Astrocyte (in vitro differentiated cells and primary cell): ENCODE results near the gene SVIL. TPM values are rescaled to one million over a fixed set of nuclear protein-coding genes. Genes with fewer than 3 reads are reported as not detected.
"Not testable (repeated sequence)": the region's sequence is repeated elsewhere in the genome, so short reads cannot be mapped to it uniquely, and the experiment has no call there.

Source experiments
- DNase-seq: peaks from one replicate; pipeline ENCODE4 v3.0.0-alpha.2; 2010; ENCODE audit warnings: low read depth
- FAIRE-seq: peaks from 2 replicates; lab custom pipeline; 2011; peaks lifted over from hg19 to GRCh38; lab: Jason Lieb, UNC
- H2AFZ ChIP-seq: 2 replicates; pipeline ENCODE4 v1.6.0; 2012; ENCODE audit warnings: low read depth, low read length, inconsistent platforms
- H3K27ac ChIP-seq: 2 replicates; pipeline ENCODE4 v1.5.1; 2011; ENCODE audit warnings: low read depth, low read length, inconsistent platforms
- H3K27me3 ChIP-seq: 2 replicates; pipeline ENCODE4 v1.6.0; 2011; ENCODE audit warnings: low read length, inconsistent platforms; ENCODE audit not compliant: insufficient read depth
- H3K36me3 ChIP-seq: 2 replicates; pipeline ENCODE4 v1.5.1; 2011; ENCODE audit warnings: low read length, inconsistent platforms; ENCODE audit not compliant: insufficient read depth
- H3K4me1 ChIP-seq: 2 replicates; pipeline ENCODE4 v1.5.1; 2011; ENCODE audit warnings: low read length, inconsistent platforms; ENCODE audit not compliant: insufficient read depth
- H3K4me2 ChIP-seq: 2 replicates; pipeline ENCODE4 v1.6.0; 2012; ENCODE audit warnings: low read length, inconsistent platforms
- H3K4me3 ChIP-seq: 2 replicates; pipeline ENCODE4 v1.5.1; 2011; ENCODE audit warnings: low read depth, mild to moderate bottlenecking, low read length, inconsistent platforms; ENCODE audit not compliant: insufficient read depth
- H3K79me2 ChIP-seq: 2 replicates; pipeline ENCODE4 v1.6.0; 2012; ENCODE audit warnings: mild to moderate bottlenecking, low read length, inconsistent platforms; ENCODE audit not compliant: insufficient read depth
- H3K9ac ChIP-seq: 2 replicates; pipeline ENCODE4 v1.6.0; 2012; ENCODE audit warnings: mild to moderate bottlenecking, low read length, inconsistent platforms
- H3K9me3 ChIP-seq: 2 replicates; pipeline ENCODE4 v1.5.1; 2012; ENCODE audit warnings: low read depth, mild to moderate bottlenecking, low read length, inconsistent platforms; ENCODE audit not compliant: insufficient read depth
- H4K20me1 ChIP-seq: 2 replicates; pipeline ENCODE4 v1.6.0; 2012; ENCODE audit warnings: low read length, inconsistent platforms; ENCODE audit not compliant: insufficient read depth
- H3K27ac Mint-ChIP-seq: one replicate; pipeline ENCODE4 v1.8.0; 2021; ENCODE audit warnings: mild to moderate bottlenecking, mixed read lengths; ENCODE audit not compliant: unreplicated experiment
- H3K27me3 Mint-ChIP-seq: one replicate; pipeline ENCODE4 v1.8.0; 2021; ENCODE audit warnings: low read depth, mixed read lengths; ENCODE audit not compliant: unreplicated experiment
- H3K36me3 Mint-ChIP-seq: one replicate; pipeline ENCODE4 v1.8.0; 2021; ENCODE audit warnings: low read depth, mixed read lengths; ENCODE audit not compliant: unreplicated experiment
- H3K4me1 Mint-ChIP-seq: one replicate; pipeline ENCODE4 v1.8.0; 2021; ENCODE audit warnings: low read depth, mixed read lengths; ENCODE audit not compliant: unreplicated experiment
- H3K4me3 Mint-ChIP-seq: one replicate; pipeline ENCODE4 v1.8.0; 2021; ENCODE audit warnings: mild to moderate bottlenecking, moderate library complexity, mixed read lengths; ENCODE audit not compliant: unreplicated experiment
- H3K9me3 Mint-ChIP-seq: one replicate; pipeline ENCODE4 v1.8.0; 2021; ENCODE audit warnings: mild to moderate bottlenecking, mixed read lengths; ENCODE audit not compliant: unreplicated experiment
- CTCF ChIP-seq: IDR thresholded peaks from 2 replicates; pipeline ENCODE4 v1.5.1; 2011; ENCODE audit warnings: low read depth, mild to moderate bottlenecking, inconsistent platforms, low read length, moderate library complexity; ENCODE audit not compliant: insufficient read depth
- EZH2 ChIP-seq: IDR thresholded peaks from 2 replicates; pipeline ENCODE4 v1.6.1; 2012; ENCODE audit warnings: mild to moderate bottlenecking, low read length, inconsistent platforms; ENCODE audit not compliant: insufficient read depth
- total RNA-seq: library from RNA; stranded (reverse); gene quantifications from 2 replicates; pipeline ENCODE4 v1.2.1, GENCODE V29; 2021

The SVIL gene
- total RNA-seq, 1 donor from 2014 or later, result 70.4 TPM

GRCh38 chr10:29610876-29611647, 23.7 kb downstream of the SVIL start:
- no peak overlapping the region for H3K4me3 Mint-ChIP-seq
- H3K9me3 Mint-ChIP-seq, result peaks cover 2% of the 10 kb centered on the region
- Histone ChIP-seq H3K4me3 (no peak overlapping the region), H3K36me3 (no peaks in the 10 kb centered on the region), H3K9ac (no peak overlapping the region), H2AFZ (no peak overlapping the region), H4K20me1 (peaks cover 78% of the 10 kb centered on the region), H3K9me3 (peaks cover 4% of the 10 kb centered on the region), H3K4me2 (no peak overlapping the region), H3K27ac (no peak overlapping the region), H3K79me2 (peaks cover 58% of the 10 kb centered on the region), H3K27me3 (no peaks in the 10 kb centered on the region), H3K4me1 (peaks cover 3% of the 10 kb centered on the region)
- H3K27ac Mint-ChIP-seq, result no peak overlapping the region
- DNase-seq (no peak), FAIRE-seq (no peak)
- no peak for TF ChIP-seq EZH2
- TF ChIP-seq CTCF, result no peak
- peaks cover 27% of the 10 kb centered on the region for H3K4me1 Mint-ChIP-seq
- H3K36me3 Mint-ChIP-seq, result peaks cover 23% of the 10 kb centered on the region
- no peaks in the 10 kb centered on the region for H3K27me3 Mint-ChIP-seq

- not testable (repeated sequence) for H3K27me3 Mint-ChIP-seq, H3K27ac Mint-ChIP-seq, H3K4me3 Mint-ChIP-seq, H3K4me2 ChIP-seq, H3K9ac ChIP-seq, H3K9me3 Mint-ChIP-seq, H3K27me3 ChIP-seq, FAIRE-seq, H3K9me3 ChIP-seq, H2AFZ ChIP-seq, DNase-seq, H3K4me1 ChIP-seq, H3K36me3 ChIP-seq, H3K27ac ChIP-seq, H3K4me3 ChIP-seq
- H3K79me2 ChIP-seq, result peaks cover 55% of the 10 kb centered on the region
- peaks cover 72% of the 10 kb centered on the region for H4K20me1 ChIP-seq
- Mint-ChIP-seq H3K36me3 (peaks cover 23% of the 10 kb centered on the region), H3K4me1 (peaks cover 27% of the 10 kb centered on the region)
These were observed 24.4 kb downstream of the SVIL start for GRCh38 chr10:29610331-29610730.

GRCh38 chr10:29609696-29610095, 25.1 kb downstream of the SVIL start:
- Mint-ChIP-seq H3K27ac (no peak overlapping the region), H3K4me3 (no peak overlapping the region)
- FAIRE-seq, result no peak

More at GRCh38 chr10:29609696-29610095, 25.1 kb downstream of the SVIL start:
- H3K36me3 ChIP-seq, result no peaks in the 10 kb centered on the region
- H3K9me3 ChIP-seq, result peaks cover 4% of the 10 kb centered on the region
- H3K9ac ChIP-seq, result no peak overlapping the region
- Mint-ChIP-seq H3K4me1 (peaks cover 31% of the 10 kb centered on the region), H3K27me3 (no peaks in the 10 kb centered on the region), H3K36me3 (peaks cover 23% of the 10 kb centered on the region), H3K9me3 (peaks cover 2% of the 10 kb centered on the region)
- H3K27me3 ChIP-seq, result no peaks in the 10 kb centered on the region
- peaks cover 3% of the 10 kb centered on the region for H3K4me1 ChIP-seq
- no peak overlapping the region for H3K27ac ChIP-seq
- peaks cover 49% of the 10 kb centered on the region for H3K79me2 ChIP-seq
- H3K4me3 ChIP-seq, result no peak overlapping the region
- peaks cover 71% of the 10 kb centered on the region for H4K20me1 ChIP-seq
- no peak overlapping the region for H2AFZ ChIP-seq
- DNase-seq, result no peak
- no peak overlapping the region for H3K4me2 ChIP-seq
- TF ChIP-seq EZH2 (no peak), CTCF (no peak)
